Activated CD4-positive, alpha-beta T cell treated with anti-CD3 and anti-CD28 coated beads for 36 hours (primary cell): ENCODE measurements around the gene FAM193A. TPM values are rescaled to one million over a fixed set of nuclear protein-coding genes. Genes with fewer than 3 reads are reported as not detected.
"Not testable (repeated sequence)": the region's sequence is repeated elsewhere in the genome, so short reads cannot be mapped to it uniquely, and the experiment has no call there.

Source experiments
- ATAC-seq: fragments of 200-7000 bp; cut with Tn5 transposase; one replicate; pipeline ENCODE4 v1.10.0; 2021; ENCODE audit warnings: mild to moderate bottlenecking, moderate library complexity
- CTCF ChIA-PET: fragments of 350-600 bp; sonication (Branson Sonifier 250); formaldehyde crosslinking; loops from one replicate; lab custom pipeline; 2021; ENCODE audit warnings: antibody characterized with exemption; lab: Charles Lee
- POLR2A ChIA-PET: fragments of 350-600 bp; sonication (Branson Sonifier 250); formaldehyde crosslinking; loops from one replicate; lab custom pipeline; 2021; ENCODE audit warnings: antibody characterized with exemption, inconsistent platforms; lab: Charles Lee
- DNase-seq: peaks from one replicate; pipeline ENCODE4 v3.0.0-alpha.2; 2020
- H3K27ac Mint-ChIP-seq: one replicate; pipeline ENCODE4 v1.8.0; 2021; ENCODE audit warnings: mixed read lengths
- H3K27me3 Mint-ChIP-seq: one replicate; pipeline ENCODE4 v1.8.0; 2021; ENCODE audit warnings: mixed read lengths
- H3K36me3 Mint-ChIP-seq: one replicate; pipeline ENCODE4 v1.8.0; 2021; ENCODE audit warnings: low read depth, mixed read lengths
- H3K4me1 Mint-ChIP-seq: one replicate; pipeline ENCODE4 v1.8.0; 2021; ENCODE audit warnings: mixed read lengths
- H3K4me3 Mint-ChIP-seq: one replicate; pipeline ENCODE4 v1.8.0; 2021; ENCODE audit warnings: mild to moderate bottlenecking, moderate library complexity, mixed read lengths
- H3K9me3 Mint-ChIP-seq: one replicate; pipeline ENCODE4 v1.8.0; 2021; ENCODE audit warnings: low read depth, mixed read lengths
- intact Hi-C, 2 experiments: fragments of 100-400 bp; cut with DNase I in 1 of 2; cut with micrococcal nuclease in 1 of 2; formaldehyde crosslinking; loops; one replicate each; pipeline versions ENCODE4 v1.14.2 to v1.15.1; 2022 to 2024; cut with DNase I, micrococcal nuclease
- total RNA-seq, 2 experiments: library from RNA; stranded (reverse); gene quantifications; one replicate each; pipeline ENCODE4 v1.2.3, GENCODE V29; 2021

FAM193A gene
- total RNA-seq, 2 experiments from 2014 or later = 22.1 to 30.1 TPM

- Mint-ChIP-seq H3K36me3 (peaks cover 39% of the 10 kb centered on the region), H3K27me3 (no peaks in the 10 kb centered on the region), H3K9me3 (no peaks in the 10 kb centered on the region), H3K4me1 (no peaks in the 10 kb centered on the region), H3K4me3 (no peak overlapping the region), H3K27ac (no peak overlapping the region)
- intact Hi-C loops = no loop called here
- ChIA-PET POLR2A (interaction anchor here (0.6 kb wide), 1 partner anchor 17 kb away, joined by 6 read pairs; no protein-coding TSS in a partner anchor), CTCF (no interaction called here)
- DNase-seq (no peak), ATAC-seq (no peak)
Measured at GRCh38 chr4:2516635-2517034, 19.8 kb upstream of the FAM193A start.

- peak; percentile 21 for DNase-seq
Measured at GRCh38 chr4:2526559-2526958, 9.9 kb upstream of the FAM193A start.

GRCh38 chr4:2534904-2535375 is 1.5 kb upstream of the FAM193A start:
- DNase-seq (no peak), ATAC-seq (no peak)
- POLR2A ChIA-PET = interaction anchor here (0.7 to 3.6 kb wide), 3 partner anchors 66 to 154 kb away, joined by 3 to 17 read pairs (median 7); partner anchors contain the start of gene RNF4
- Mint-ChIP-seq H3K27ac (peak overlapping the region; percentile 76), H3K27me3 (no peaks in the 10 kb centered on the region), H3K9me3 (no peaks in the 10 kb centered on the region), H3K4me1 (peaks cover 21% of the 10 kb centered on the region), H3K36me3 (peaks cover 5% of the 10 kb centered on the region), H3K4me3 (peak overlapping the region; percentile 85)
- intact Hi-C loops = loop anchor here (5.0 to 10.0 kb wide), 5 partner anchors 118 to 1000 kb away; partner anchors contain the start of genes CFAP99 (in 1 of the 2), HTT (in 1 of the 2), HTT-AS (in 1 of the 2) and LRPAP1 (in 1 of the 2)
- CTCF ChIA-PET = interaction anchor here (0.8 to 0.9 kb wide), 2 partner anchors 23 to 67 kb away, joined by 3 to 4 read pairs; partner anchors contain the start of gene RNF4

More at GRCh38 chr4:2526559-2526958, 9.9 kb upstream of the FAM193A start:
- no peaks in the 10 kb centered on the region for H3K9me3 Mint-ChIP-seq
- H3K4me1 Mint-ChIP-seq = no peaks in the 10 kb centered on the region
- no peak for ATAC-seq
- POLR2A ChIA-PET = interaction anchor here (0.6 kb wide), 1 partner anchor 26 kb away, joined by 3 read pairs; no protein-coding TSS in a partner anchor
- H3K27me3 Mint-ChIP-seq = no peaks in the 10 kb centered on the region
- no peak overlapping the region for H3K27ac Mint-ChIP-seq
- intact Hi-C loops = no loop called here
- CTCF ChIA-PET = interaction anchor here (1.1 kb wide), 1 partner anchor 10 kb away, joined by 3 read pairs; the partner anchor contains the start of gene FAM193A
- H3K4me3 Mint-ChIP-seq = no peak overlapping the region
- H3K36me3 Mint-ChIP-seq = no peaks in the 10 kb centered on the region

GRCh38 chr4:2535376-2536192 is 863 bp upstream of the FAM193A start:
- H3K27me3 Mint-ChIP-seq = no peaks in the 10 kb centered on the region
- no peaks in the 10 kb centered on the region for H3K9me3 Mint-ChIP-seq
- intact Hi-C loops = loop anchor here (1.0 to 10.0 kb wide), 22 partner anchors 35 to 999 kb away; partner anchors contain the start of genes CFAP99 (in 2 of the 2), GRK4 (in 2 of the 2), HAUS3 (in 2 of the 2) and NOP14 (in 2 of the 2)
- H3K36me3 Mint-ChIP-seq = peaks cover 5% of the 10 kb centered on the region
- CTCF ChIA-PET = interaction anchor here (0.7 to 1.0 kb wide), 5 partner anchors 9 to 652 kb away, joined by 3 to 4 read pairs (median 3); partner anchors contain the start of gene RNF4
- POLR2A ChIA-PET = interaction anchor here (0.6 to 3.6 kb wide), 6 partner anchors 67 to 273 kb away, joined by 3 to 17 read pairs (median 4); partner anchors contain the start of gene RNF4
- DNase-seq (peak; percentile 74), ATAC-seq (peak; percentile 21)
- peaks cover 22% of the 10 kb centered on the region for H3K4me1 Mint-ChIP-seq
- peak overlapping the region; percentile 88 for H3K27ac Mint-ChIP-seq
- H3K4me3 Mint-ChIP-seq = peak overlapping the region; percentile 85

GRCh38 chr4:2537011-2537830 is 774 bp downstream of the FAM193A start:
- peaks cover 24% of the 10 kb centered on the region for H3K4me1 Mint-ChIP-seq
- H3K27ac Mint-ChIP-seq = peak overlapping the region; percentile 83
- peaks cover 5% of the 10 kb centered on the region for H3K36me3 Mint-ChIP-seq
- CTCF ChIA-PET = interaction anchor here (1.0 kb wide), 1 partner anchor 30 kb away, joined by 3 read pairs; no protein-coding TSS in a partner anchor
- ATAC-seq = peak; percentile 4
- peak overlapping the region; percentile 87 for H3K4me3 Mint-ChIP-seq
- POLR2A ChIA-PET = interaction anchor here (0.6 to 3.6 kb wide), 5 partner anchors 27 to 398 kb away, joined by 3 to 17 read pairs (median 3); partner anchors contain the start of gene RNF4
- H3K27me3 Mint-ChIP-seq = no peaks in the 10 kb centered on the region
- intact Hi-C loops = loop anchor here (2.0 to 10.0 kb wide), 10 partner anchors 34 to 998 kb away; partner anchors contain the start of genes ADD1 (in 1 of the 2), CFAP99 (in 1 of the 2), GRK4 (in 1 of the 2) and HAUS3 (in 1 of the 2)
- DNase-seq = peak; percentile 73
- no peaks in the 10 kb centered on the region for H3K9me3 Mint-ChIP-seq

- H3K27ac Mint-ChIP-seq, H3K9me3 Mint-ChIP-seq, H3K27me3 Mint-ChIP-seq, DNase-seq, POLR2A ChIA-PET, CTCF ChIA-PET, intact Hi-C loops, H3K36me3 Mint-ChIP-seq, ATAC-seq, H3K4me3 Mint-ChIP-seq: not testable (repeated sequence)
- peaks cover 20% of the 10 kb centered on the region for H3K4me1 Mint-ChIP-seq
Measured at GRCh38 chr4:2543580-2544191, 7.2 kb downstream of the FAM193A start.

- H3K27ac Mint-ChIP-seq = no peak overlapping the region
- peaks cover 6% of the 10 kb centered on the region for H3K36me3 Mint-ChIP-seq
- no peaks in the 10 kb centered on the region for H3K27me3 Mint-ChIP-seq
- ATAC-seq (no peak), DNase-seq (no peak)
- POLR2A ChIA-PET = no interaction called here
- peaks cover 10% of the 10 kb centered on the region for H3K4me1 Mint-ChIP-seq
- CTCF ChIA-PET = interaction anchor here (0.6 kb wide), 1 partner anchor 307 kb away, joined by 4 read pairs; no protein-coding TSS in a partner anchor
- H3K9me3 Mint-ChIP-seq = peaks cover 2% of the 10 kb centered on the region
- no peak overlapping the region for H3K4me3 Mint-ChIP-seq
- intact Hi-C loops = no loop called here
Measured at GRCh38 chr4:2545321-2546013, 9.0 kb downstream of the FAM193A start.

GRCh38 chr4:2546286-2546823 is 9.9 kb downstream of the FAM193A start:
- peak; percentile 61 for ATAC-seq
- H3K4me1 Mint-ChIP-seq = peaks cover 13% of the 10 kb centered on the region

GRCh38 chr4:2546961-2547691 is 10.7 kb downstream of the FAM193A start:
- peaks cover 18% of the 10 kb centered on the region for H3K4me1 Mint-ChIP-seq
- ATAC-seq, H3K27me3 Mint-ChIP-seq, H3K27ac Mint-ChIP-seq, intact Hi-C loops, H3K36me3 Mint-ChIP-seq, H3K9me3 Mint-ChIP-seq, DNase-seq, POLR2A ChIA-PET, H3K4me3 Mint-ChIP-seq: not testable (repeated sequence)
- CTCF ChIA-PET = interaction anchor here (0.9 kb wide), 1 partner anchor 78 kb away, joined by 3 read pairs; the partner anchor contains the start of gene RNF4

More at GRCh38 chr4:2546286-2546823, 9.9 kb downstream of the FAM193A start:
- Mint-ChIP-seq H3K4me3 (no peak overlapping the region), H3K27me3 (no peaks in the 10 kb centered on the region), H3K36me3 (peaks cover 6% of the 10 kb centered on the region), H3K9me3 (peaks cover 2% of the 10 kb centered on the region), H3K27ac (no peak overlapping the region)
- ChIA-PET POLR2A (interaction anchor here (0.6 kb wide), 1 partner anchor 49 kb away, joined by 3 read pairs; no protein-coding TSS in a partner anchor), CTCF (interaction anchor here (0.6 to 0.9 kb wide), 3 partner anchors 13 to 308 kb away, joined by 3 to 4 read pairs (median 3); partner anchors contain the start of gene RNF4)
- intact Hi-C loops = no loop called here
- no peak for DNase-seq
